ENCODE data around the gene RAB11A.

Gene RAB11A

DNA sequence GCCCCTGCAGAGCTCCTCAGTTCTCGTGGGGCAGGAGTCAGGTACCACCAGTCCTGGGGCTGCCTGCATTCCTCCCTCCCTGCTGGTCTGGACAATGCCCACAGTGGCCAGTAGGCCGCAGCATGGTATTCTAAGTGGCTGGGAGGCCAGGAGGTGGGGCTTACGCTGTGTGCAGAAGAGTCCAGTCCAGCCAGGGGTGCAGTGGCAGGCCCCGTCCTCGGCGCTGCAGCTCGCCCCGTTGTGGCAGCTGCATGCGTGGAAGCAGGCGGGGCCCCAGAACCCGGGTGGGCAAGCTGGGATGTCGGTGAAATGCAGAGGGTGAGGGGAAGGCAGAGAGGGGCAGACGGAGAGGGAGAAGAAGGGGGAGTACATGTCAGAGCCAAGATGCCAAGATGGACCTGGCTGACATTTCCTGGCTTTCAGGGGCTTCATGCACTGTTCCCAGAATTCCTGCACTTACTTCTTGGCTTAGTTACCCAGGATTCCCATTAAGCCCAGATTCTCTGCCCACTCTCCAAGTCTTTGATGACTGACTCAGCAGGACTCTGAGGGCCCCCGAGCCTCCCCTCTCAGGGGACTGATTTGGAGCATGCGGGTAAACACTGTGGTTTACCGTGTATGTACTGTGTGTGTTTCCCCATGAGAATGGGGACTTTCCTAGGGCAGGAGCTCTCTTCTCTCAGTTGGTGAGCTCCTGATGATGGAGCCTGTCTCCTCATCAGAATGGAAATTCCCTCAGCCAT lies 47.5 kb downstream of the RAB11A start:
- peak; percentile 16 for DNase-seq (ENCODE audit: low spot score)

GRCh38 chr15:65917407-65917756 lies 48.1 kb downstream of the RAB11A start:
- no peak for DNase-seq (ENCODE audit: low spot score)

- DNase-seq (ENCODE audit: low spot score): no peak
Observed at GRCh38 chr15:65917936-65918335, 48.6 kb downstream of the RAB11A start.

GRCh38 chr15:65918357-65918920 lies 49.1 kb downstream of the RAB11A start:
- no peak for DNase-seq (ENCODE audit: low spot score)

DNA sequence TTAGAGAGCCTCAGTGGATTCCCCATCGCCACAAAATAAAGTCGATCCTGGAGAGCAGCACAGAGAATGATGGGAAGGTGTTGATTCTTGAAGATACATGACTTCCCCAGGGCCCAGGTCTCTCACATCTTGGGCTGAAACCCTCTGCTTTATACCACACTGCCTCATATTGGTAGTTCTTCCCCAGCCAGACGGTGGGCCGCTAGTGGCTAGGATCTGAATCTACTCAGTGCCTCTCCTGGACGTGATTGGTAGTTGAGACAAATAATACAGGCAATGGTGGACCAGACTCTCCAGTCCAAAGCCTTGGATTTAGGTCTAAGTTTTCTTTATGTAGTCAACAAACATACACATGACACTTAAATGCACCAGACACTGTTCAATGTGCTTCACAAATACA lies 49.7 kb downstream of the RAB11A start:
- DNase-seq (ENCODE audit: low spot score): no peak

- no peak for DNase-seq (ENCODE audit: low spot score)
Observed at GRCh38 chr15:65919353-65919752, 50.1 kb downstream of the RAB11A start.

DNA sequence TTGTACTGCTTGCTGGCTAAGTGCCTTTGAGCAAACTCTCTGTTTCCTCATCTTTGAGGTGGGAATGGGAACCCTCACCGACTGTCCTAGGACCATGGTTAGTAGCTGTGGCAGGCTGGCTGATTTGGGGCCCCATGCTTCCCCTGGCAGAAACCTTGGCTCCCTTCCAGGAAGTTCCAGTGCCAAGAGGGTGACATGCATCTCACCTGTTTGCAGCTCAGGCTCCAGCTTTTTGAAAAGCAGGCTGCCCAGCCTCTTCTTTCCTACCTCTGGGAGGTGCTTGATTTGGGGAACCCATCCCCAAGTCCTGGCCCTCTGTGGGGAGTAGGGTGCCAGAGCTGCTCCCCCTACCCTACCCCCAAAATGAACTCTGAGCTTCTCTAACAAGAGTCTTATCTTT lies 50.8 kb downstream of the RAB11A start:
- DNase-seq (ENCODE audit: low spot score): no peak

- no peak for DNase-seq (ENCODE audit: low spot score)
Observed at GRCh38 chr15:65920825-65921309, 51.6 kb downstream of the RAB11A start.

- DNase-seq (ENCODE audit: low spot score): no peak
Observed at GRCh38 chr15:65921780-65922179, 52.5 kb downstream of the RAB11A start.

DNA sequence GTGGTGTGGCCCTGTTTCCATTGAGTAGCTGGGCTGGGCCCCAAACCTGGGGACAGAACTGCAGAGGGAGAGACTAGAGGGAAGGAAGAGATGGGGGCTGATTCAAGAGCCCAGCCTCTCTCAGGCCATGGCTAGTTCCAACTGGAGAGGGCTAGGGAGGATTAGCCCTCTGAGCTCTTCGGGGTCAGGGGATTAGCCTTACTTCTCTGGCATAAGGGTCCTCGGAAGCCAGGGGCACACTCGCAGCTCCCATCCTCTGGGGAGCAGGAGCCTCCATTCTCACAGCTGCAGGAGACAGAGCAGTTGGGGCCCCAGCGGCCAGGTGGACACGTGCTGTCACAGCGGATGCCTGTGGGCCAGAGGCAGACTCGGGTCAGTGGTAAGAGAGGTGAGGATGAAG lies 53.3 kb downstream of the RAB11A start:
- DNase-seq (ENCODE audit: low spot score): no peak

GRCh38 chr15:65923264-65923663 lies 54.0 kb downstream of the RAB11A start:
- DNase-seq (ENCODE audit: low spot score): no peak

GRCh38 chr15:65924004-65924403 lies 54.7 kb downstream of the RAB11A start:
- no peak for DNase-seq (ENCODE audit: low spot score)

DNA sequence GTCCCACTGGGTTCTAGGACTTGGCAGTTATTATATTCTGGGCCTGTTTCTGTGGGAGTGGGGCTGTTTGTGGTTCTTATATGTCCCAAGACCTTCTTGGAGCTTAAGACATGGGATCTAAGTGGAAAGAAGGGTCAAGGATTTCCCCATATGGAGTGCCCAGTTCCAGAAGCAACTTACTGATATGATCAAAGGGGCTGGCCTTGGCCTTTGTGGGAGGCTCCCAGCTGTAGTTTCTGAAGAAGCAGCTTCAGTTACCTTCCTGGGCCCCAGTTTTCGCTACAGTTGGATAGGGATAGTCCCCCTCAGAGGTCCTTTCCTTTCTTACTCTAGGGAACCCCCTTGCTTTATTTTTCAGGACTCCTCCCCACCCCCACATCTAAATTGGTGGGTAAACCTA lies 56.0 kb downstream of the RAB11A start:
- DNase-seq (ENCODE audit: low spot score): no peak

GRCh38 chr15:65926459-65926858 lies 57.2 kb downstream of the RAB11A start:
- DNase-seq (ENCODE audit: low spot score): no peak

DNA sequence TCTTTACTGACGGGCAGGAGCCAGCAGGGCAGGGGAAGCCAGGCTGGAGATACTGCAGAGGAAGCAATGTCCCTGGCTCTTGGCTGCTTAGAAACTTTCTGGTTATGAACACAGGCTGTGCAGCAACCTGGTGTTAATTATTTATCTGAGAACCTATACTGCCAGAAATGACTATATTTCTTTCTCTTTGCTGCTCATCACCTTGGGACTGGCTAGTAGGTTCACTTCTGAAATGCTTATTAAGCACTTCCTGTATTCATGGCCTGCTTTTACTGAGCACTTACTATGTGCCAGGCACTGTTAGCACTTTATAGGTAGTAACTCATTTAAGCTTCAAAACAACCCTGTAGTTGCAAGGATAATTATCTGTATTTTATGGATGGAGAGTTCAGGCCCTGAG lies 57.6 kb downstream of the RAB11A start:
- no peak for DNase-seq (ENCODE audit: low spot score)

DNA sequence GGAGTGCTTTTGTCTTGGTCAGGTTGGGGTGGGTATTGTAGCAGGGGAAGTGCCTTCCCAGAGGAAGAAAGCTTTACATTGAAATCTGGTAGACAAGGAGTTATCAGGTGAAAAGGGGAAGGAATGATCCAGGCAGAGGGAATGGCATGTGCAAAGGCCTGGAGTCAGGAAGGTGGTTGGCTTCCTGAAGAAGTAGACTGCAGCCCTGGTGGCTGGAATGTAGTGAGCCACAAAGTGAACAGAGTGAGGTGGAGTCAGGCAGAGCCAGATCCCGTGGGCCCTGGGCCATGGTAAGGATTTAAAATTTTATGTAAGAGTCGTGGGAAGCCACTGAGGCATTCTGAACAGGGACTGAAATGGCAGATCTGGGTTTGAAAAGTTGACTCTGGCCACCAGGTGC lies 58.3 kb downstream of the RAB11A start:
- DNase-seq (ENCODE audit: low spot score): no peak

GRCh38 chr15:65929573-65929972 lies 60.3 kb downstream of the RAB11A start:
- DNase-seq (ENCODE audit: low spot score): no peak

DNA sequence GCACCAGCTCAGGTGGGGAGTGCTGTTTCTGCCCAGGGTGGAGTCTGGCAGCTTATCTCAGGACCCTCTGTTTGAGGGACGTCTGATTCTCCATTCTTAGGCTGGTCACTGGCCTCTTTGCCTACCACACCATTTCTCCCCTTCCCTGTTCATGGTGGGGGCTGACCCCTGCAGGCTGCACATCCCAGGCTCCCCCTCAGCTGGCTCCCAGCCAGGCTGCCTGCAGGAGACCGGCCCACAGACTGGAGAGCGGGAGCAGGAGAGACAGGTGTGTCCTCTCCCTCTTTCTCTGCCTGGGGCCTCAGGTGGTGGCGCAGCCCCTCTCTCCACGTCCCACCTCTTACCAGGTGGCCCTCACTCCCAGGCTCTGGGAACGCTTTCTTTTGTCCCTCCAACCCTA lies 60.8 kb downstream of the RAB11A start:
- DNase-seq (ENCODE audit: low spot score): no peak

DNA sequence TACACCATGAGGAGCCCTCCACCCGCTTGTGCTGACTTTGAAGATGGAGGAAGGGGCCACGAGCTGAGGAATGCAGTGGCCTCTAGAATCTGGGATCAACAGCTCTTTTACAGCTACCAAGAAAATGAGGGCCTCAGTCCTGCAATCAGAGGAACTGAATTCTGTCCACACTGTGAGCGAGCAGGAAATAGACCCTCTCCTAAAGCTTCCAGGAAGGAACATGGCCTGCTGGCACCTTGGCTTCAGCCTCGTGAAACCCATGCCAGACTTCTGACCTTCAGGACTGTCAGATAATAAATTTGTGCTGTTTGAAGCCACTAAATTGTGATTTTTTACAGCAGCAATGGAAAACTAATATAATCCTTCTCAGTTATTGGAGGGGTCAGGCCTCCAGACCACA lies 61.9 kb downstream of the RAB11A start:
- no peak for DNase-seq (ENCODE audit: low spot score)

DNA sequence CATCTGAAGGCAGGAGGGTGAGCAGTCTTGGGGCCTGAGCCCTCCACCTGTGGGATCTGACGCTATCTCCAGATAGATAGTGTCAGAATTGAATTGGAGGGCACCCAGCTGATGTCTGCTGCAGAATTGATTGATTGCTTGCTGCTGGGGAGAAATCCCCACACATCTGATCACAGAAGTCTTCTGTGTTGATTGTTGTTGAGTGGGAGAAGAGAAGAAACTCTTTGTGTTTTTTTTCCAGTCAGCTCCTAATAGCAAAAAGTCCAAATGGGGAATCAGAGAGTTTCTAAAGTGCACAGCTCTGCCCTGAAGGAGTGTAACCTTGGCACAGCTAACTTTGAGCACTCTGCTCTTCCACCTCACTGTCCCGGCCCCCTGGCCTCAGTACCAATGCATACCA lies 66.1 kb downstream of the RAB11A start:
- DNase-seq (ENCODE audit: low spot score): no peak

DNA sequence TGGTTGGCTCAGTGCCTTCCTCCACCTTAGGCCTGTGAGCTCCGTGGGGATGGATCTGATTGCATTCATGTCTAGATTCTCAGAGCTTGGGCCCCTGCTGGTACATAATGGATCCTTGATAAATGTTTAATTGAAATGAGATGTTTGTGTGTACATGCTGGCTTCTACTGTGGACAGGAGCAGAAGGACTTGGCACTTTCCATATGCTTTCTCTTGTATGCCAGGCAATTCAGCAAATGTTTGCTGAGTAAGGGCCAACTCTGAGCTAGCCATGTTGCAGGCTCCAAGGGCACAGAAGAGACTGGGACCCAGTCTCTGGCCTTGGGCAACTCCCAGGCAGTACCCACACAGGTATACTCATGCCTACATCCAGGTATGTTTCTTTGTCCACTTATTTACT lies 67.0 kb downstream of the RAB11A start:
- no peak for DNase-seq (ENCODE audit: low spot score)

GRCh38 chr15:65937054-65937453 lies 67.8 kb downstream of the RAB11A start:
- no peak for DNase-seq (ENCODE audit: low spot score)

DNA sequence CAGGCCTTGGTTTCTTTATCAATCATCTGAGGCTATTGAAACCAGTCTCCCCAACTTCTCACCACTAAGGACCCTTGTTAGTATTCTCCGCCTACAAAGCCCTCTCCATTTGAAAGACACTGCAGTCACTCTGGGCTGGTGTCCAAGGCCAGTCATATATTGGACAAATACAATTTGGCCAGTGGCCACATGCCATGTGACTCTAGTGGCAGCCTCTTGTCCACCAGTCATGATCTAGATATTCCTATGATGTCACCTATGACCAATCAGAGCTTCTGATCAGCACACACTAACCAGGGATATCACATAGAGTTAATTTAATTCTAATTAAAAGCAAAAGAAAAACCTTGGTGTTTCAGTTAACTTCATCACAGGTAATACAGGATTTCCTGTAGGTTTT lies 68.2 kb downstream of the RAB11A start:
- DNase-seq (ENCODE audit: low spot score): no peak

GRCh38 chr15:65938604-65939003 lies 69.3 kb downstream of the RAB11A start:
- DNase-seq (ENCODE audit: low spot score): no peak

Data from CD4-positive, alpha-beta T cell treated with Interleukin-15 for 4 hours (primary cell).